GM21515 (cell line): ENCODE measurements around the gene MON1B.

ENCODE experiments used
- ATAC-seq: cut with Tn5 transposase; IDR thresholded peaks from one replicate; pipeline ENCODE4 v1.9.1; 2021; ENCODE audit not compliant: unreplicated experiment

MON1B gene

DNA sequence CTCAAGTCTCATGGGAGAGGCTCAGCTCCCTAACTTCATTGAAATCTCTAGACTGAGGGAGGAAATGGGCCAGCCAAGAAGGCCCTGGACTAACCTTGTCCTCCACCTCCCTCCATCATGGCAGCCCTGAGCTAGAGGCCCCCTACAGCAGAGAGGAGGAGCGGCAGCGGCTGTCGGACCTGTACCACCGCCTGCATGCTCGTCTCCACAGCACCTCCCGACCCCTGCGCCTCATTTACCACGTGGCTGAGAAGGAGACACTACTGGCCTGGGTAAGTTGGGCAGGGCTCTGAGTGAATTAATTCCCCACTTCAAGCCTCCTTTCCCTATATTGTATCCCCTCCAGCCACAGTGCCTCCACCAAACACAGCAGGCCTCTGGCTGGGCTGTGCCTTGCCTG is 4.4 kb downstream of the MON1B start:
- no peak for ATAC-seq

DNA sequence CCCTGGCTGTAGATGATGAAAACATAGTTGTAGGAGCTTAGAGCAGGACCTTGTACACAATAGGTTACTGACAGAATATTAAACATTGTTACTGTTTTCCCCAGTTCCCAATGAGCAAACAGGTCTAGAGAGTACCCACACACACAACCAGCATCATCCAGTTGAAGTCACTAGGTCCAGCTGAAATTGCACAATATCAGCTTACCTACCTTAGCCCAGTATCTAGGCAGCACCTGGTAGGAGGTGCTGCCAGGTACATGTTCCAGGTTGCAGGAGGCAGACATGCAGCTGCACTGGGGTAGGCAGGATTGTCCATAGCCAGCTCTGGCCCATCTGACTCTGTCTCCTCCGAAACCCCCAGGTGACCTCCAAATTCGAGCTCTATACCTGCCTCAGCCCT is 6.8 kb downstream of the MON1B start:
- no peak for ATAC-seq

DNA sequence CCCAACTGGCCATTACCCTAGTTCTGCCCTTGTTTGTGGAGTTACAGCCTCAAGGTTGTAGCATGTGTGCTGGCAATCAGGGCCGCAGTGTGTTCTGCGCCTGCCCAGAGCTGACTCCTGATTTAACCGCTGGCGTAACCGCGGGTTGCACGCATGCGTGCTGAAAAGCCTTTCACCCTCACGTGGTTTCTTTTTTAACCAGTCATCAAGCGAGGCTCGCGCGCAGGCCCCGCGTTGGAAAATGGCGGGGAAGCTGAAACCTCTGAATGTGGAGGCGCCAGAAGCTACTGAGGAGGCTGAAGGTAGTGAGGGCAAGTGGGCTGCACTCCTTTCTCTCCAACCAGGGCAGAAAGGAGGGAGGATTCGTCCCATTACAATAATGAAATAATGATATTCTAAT is 8.2 kb downstream of the MON1B start, which contains the start of gene SYCE1L:
Gene SYCE1L, plus strand, starts transcription at position 198 of the 400 bp plus-strand sequence. Its CDS starts 44 bp downstream, at position 242.
- no peak for ATAC-seq

DNA sequence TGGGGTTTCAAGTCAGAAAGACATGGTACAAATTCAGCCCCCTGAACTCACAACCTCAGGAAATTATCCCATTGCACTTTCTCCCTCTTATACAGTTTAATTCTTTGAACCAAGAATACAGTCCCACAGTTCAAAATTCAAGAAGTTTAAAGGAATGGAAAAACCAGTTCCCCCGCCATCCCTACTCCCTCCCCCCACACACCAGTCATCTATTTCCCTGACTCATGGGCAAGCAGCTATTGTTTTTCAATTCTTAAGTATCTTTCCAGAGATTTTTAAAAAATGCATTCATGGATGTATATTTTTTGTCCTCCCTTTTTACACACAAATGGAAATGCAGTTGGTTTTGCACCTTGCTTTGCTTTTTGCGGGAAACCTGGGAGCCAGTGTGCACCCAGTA is 15.5 kb downstream of the MON1B start:
- ATAC-seq: no peak

DNA sequence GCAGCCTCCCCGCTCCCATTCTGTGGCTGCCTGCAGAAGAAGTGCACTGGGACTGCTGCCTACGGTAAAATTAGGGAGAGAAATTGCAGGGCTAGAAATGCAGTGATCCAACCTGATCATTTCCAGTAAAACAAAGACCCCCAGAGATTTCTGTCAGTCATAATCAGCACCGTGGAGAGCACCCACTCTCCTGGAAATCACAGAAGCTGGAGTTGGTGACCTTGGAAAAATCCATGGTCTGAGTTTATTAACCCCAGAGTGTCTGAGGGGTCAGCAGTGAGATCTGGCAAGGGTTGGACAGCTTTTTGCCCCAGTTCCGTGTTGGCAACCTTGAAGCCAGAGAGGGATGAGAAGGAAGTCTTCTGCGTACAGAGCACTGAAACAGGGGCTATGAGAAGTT is 16.0 kb downstream of the MON1B start:
- ATAC-seq: no peak

DNA sequence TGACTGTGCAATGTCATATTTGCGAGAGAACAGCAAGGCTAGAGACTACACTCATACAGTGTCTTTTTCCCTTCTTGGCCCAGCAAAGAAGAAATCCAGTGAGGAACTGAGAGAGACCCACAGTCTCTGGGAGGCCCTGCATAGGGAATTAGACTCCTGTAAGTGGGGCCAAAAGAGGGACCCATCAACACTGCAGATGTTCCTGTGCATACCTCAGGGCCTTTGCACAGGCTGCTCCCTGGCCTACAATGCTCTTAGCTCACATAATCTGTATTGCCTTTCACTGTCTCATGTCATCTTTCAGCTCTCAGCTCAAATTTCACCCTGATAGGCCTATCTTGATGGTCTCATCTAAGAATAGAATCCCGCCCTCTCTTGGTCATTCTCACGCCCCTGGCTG is 17.4 kb downstream of the MON1B start:
- no peak for ATAC-seq

DNA sequence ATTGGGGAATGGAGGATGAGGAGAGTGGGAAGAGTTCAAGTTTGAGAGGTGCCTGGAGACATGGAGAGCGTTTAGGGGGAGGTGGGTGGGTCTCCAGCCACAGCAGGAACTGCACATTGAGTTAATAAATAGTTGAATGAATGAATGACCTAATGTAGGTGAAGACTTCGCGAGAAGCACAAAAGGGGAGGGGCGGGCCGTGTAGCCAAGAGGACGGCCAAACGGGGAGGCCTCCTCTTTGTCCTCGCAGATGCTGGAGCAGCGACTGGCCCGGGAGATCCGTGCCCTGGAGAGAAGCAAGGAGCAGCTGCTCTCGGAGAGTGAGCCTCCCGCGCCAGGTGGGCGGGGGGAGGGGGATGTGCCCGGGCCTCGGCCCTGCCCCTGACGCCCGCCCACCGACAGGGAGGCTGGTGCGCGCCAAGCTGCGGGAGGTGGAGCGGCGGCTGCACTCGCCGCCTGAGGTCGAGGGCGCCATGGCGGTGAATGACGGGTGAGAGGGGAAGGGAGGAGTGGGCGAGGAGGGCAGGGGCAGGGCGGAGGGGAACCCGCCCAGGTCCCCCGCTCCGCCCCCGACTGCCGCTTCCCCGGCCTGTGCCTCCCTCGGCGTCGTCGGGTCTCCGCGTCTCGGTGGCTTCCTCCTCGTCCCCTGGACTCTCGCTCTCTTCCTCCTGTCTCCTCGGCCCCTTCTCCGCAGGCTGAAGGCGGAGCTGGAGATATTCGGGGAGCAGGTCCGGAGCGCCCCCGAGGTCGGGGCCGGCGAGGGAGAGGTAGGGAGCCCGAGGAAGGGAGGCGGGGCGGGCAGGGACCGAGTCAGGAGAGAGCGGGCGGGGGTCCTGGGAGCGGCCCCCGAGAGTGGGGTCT is 21.1 kb downstream of the MON1B start:
- peak; percentile 71 for ATAC-seq

DNA sequence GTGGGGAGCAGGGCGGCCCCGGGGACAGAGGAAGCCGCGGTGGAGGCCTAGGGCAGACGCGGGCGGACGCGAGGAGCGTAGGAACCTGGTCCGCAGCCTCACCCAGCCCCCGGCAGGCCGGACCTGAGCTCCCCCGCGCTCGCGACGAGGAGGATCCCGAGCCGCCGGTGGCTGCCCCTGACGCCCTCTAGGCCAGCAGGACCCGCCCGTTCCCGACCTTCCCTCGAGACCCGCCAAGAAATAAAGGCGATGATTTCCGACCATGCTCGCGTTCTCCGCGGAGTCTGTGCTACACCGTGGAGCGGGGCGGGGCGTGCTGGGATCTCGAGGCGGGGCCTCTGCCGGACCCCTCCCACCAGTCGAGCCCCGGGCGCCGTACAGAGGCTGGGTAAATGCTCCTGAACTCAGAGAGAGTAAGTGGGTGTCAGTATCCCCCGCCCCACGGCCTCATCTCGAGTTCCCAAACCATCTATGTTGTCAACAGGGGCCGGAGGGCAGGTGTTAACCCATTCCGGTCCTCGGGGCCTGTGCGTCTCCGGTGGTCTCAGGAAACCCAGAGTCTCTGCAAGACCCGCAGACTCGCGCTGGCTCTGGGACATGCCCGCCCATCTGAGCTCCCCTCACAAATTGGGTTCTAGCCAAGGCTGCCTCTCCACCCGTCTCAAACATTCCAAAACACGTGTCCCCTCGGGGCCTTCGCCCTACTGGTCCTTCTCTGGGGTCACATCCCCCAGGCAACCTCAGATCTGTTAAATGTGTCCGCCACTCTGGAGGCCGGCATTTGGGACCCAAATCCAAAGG is 22.0 kb downstream of the MON1B start:
- ATAC-seq: peak; percentile 85

DNA sequence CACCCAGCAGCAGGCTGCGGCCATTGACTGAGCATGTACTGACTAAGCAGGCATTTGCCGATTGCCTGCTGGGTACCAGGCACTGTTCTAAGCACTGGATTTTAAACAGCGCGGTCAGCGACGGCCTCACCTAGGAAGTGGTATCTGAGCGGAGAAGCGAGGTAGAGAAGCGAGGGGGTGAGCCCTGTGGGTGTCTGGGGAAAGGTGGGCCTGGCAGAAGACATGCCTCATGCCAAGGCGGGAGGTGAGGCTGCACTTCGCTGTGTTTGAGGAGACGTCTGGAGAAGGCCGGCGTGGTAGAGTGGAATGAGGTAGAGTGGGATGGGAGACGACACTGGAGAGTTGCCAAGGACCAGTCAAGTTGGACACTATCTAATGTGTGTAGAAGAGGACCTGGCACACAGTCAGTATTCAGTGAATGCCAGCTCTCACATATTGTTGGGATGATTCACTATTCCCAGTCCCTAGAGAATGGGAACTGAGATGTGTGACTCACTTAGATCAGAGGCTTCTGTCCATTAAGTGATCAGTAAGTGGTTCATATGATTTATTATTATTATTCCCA is 22.6 kb downstream of the MON1B start:
- ATAC-seq: no peak

DNA sequence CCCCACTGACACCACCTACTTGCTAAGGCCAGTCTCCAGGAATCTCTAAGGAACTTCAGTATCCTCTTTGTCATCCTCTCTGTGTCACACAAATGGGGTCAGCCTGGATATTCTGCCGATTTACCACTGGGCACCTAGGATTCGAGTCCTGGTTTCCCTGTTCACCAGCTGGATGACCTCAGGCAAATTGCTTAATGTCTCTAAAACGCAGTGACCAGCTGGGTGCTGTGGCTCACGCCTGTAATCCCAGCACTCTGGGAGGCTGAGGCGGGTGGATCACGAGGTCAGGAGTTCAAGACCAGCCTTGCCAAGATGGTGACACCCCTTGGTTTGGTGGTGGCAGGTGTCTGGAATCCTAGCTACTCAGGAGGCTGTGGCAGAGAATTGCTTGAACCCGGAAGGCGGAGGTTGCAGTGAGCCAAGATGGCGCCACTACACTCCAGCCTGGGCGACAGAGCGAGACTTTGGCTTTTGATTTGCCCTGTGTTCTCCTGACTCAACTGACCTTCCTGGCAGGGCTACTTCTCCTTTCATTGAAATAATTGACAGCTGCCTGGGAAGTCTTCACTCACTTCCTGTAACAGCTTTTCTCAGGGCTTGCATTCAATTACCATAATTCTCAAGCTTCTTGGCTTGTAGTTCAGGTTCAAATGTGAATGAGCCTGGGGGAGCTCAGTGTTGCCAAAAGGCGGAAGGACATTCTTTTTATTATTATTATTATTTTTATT is 23.6 kb downstream of the MON1B start:
- ATAC-seq: no peak

DNA sequence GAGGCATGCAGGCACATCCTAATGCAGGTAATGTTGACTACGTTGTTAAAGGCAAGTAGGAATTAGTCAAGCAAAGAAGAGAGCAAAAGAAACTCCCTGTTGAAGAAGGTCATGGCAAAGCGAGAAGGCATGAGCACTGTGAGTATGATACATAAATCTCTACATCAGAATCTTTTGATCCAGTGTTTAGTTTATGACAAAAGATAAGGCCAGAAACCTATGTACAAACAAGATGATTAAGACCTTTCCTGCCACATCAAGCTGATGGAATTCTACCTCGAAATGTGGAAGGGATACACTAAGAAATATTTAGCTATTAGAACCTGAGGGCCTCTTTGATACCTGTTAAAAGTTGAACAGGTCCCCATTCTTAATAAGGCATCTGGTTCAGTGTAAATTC is 28.4 kb downstream of the MON1B start:
- ATAC-seq: no peak

DNA sequence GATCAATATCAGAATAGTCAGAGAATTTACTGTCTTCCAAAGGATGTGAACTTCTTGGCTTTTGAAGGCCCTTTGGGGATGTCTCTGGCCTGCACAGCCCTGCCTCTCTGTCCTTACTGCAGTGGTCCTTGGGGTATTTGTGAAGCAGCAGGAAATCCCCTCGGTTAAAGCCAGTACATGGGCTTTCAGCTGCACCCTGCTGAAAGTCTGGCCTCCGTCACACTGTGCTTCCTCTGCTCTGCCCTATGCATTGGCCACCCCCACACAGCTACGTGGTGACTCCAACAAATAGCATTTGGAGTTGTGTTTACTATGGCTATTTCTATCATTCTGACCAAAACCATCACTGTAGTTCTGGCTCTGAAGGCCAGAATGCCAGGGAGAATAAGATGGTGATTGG is 29.4 kb downstream of the MON1B start:
- no peak for ATAC-seq

DNA sequence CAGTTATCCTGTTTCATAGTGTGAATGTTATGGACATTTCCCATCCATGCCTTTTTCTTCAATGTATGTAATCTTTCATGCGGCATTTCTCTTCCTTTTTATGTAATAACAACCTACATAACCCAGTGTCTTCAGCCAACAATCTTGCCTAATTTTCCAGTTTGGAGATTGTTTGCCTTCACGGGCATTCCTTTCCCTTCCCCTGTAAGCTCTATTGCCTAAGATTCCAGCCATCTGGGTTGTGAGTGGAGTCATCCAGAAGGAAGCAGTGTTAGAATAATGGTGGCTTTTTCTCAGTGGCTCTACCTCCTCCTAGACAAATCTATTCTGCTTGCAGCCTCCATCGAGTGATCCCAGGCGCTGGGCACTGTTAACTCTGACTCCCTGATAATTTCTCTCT is 30.5 kb downstream of the MON1B start:
- no peak for ATAC-seq

DNA sequence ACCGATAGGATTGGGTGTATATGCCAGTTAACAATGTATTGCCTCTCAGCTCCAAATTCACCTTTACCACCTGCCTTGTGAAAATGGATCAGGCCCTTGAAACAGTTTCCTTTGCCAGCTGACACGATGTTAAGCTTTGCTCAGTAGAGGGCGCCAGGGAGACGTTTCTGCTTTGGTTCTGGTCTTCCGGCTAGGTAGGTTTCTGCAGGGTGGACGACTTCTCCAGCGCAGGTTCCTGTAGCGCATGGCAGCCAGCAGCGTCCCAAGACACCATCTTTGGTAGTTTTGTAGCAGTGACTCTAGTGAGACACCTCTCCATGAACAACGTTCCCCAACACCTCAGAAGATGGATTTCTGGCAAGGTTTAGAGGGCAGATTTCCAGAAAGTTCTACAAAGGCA is 32.2 kb downstream of the MON1B start:
- no peak for ATAC-seq

DNA sequence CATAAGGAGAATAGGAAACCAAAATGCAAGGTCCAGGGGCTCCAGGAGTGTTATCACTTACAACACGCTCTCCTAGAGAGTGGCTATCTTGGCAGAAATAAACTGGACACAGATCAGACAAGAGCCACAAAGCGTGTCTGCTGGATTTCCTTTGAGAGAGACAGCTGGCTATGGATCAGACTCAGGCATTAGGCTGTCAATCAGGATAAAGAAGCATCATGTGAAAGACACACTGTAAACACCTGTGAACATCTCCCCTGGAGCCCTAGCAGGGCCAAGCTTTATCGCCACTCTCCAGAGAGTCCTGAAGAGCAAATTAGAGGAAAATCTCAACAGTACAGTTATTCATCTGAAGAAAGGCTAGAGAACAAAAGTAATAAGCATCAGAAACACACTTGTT is 34.2 kb downstream of the MON1B start:
- ATAC-seq: no peak

DNA sequence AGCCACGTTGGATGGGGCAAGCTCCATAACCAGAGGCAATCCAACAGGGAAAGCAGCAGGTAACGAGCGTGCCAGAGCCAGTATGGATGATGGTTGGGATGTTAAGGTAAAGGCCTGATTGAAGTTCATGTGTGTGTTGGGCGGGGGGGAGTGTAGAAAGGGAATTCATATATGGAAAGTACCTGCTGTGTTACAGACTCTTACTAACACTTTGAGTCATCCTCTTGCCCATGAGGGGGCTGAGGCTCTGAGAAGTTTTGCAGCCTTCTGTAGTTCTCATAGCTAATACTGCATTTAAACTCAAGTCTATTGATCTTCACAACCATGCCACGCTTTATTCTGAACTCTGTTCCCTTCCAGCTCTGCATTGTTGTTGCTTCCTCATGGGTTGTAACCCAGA is 36.8 kb downstream of the MON1B start:
- ATAC-seq: peak; percentile 60

DNA sequence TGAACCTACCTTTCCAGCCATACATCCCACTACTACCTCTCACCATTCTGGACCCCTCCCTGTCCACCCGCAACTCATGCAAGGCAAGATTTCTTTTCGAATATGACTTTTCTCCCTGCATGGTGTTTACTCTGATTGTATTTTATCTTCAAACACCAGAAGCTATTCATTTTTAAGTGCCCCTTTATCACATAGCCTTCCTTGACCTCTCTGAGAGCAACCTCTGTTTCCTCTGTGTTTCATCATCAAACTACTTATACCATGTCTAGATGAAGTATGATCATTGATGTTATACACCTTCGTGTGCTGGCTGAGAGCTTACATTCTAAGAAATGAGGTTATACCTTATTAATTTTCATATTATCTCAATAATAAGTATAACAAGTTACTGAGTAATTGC is 40.1 kb downstream of the MON1B start:
- no peak for ATAC-seq

DNA sequence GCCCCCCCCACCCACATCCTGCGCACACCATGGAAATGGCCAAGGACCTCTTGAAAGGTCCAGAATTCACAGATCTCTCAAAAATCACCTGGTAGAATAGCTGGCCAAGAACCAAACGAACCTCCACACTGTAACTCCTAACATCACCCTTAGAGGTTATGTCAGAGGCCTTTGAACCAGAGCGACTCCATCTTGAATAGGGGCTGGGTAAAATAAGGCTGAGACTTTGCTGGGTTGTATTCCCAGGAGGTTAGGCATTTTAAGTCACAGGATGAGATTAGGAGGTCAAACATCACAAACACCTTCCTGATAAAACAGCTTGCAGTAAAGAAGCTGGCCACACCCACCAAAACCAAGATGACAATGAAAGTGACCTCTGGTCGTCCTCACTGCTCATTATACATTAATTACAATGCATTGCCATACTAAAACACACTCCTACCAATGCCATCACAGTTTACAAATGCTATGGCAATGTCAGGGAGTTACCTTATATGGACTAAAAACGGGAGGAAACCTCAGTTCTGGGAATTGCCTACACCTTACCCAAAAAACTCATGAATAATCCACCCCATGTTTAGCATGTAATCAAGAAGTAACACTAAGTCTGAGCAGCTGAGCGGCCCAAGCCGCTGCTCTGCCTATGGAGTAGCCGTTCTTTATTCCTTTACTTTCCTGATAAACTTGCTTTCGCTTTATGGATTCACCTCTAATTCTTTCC is 43.0 kb downstream of the MON1B start:
- no peak for ATAC-seq

DNA sequence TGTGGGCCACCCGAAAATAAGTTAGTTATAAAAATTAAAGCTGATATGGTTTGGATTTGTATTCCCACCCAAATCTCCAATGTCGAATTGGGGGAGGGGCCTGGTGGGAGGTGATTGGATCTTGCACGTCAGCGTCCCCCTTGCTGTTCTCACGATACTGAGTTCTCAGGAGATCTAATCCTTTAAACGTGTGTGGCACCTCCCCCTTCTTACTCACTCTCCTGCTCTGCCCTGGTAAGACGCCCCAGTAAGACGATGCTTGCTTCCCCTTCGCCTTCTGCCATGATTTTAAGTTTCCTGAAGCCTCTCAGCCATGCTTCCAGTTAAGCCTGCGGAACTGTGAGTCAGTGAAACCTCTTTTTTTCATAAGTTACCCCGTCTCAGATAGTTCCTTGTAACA is 43.6 kb downstream of the MON1B start:
- ATAC-seq: no peak

DNA sequence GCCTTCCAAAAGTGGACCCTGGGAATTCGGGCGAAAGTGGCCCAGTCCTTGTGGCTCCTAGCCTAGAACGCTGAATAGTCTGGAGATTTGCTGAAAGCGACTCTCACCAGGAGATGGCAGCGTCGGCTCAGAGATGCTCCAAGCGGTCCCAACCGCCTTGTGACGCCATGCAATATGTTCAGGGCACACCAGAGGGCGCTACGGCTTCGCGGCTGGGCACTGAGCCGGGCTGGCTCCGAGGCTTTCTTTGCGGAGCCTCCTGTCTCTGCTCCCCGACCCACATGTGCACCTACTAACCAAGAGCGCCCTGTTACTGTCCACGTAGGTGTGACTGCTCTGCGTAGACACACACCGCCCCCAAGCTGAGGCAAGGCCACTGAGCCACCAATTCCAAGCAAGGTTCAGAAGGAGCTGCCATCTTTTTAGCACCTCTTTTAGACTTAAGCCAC is 45.1 kb downstream of the MON1B start:
- ATAC-seq: peak; percentile 98
